Measurements from ENCODE around the gene OLA1. TPM values are rescaled to one million over a fixed set of nuclear protein-coding genes. Genes with fewer than 3 reads are reported as not detected.

The OLA1 gene
- polyA plus RNA-seq, 1 of the 3 experiments (the other 2 are of a cell fraction) = 46.9 TPM

GRCh38 chr2:174112073-174112472 is 136.3 kb downstream of the OLA1 start:
- Histone ChIP-seq H2AFZ (ENCODE audit: low read depth) (no peak overlapping the region), H3F3A (replicated peaks; ENCODE audit: insufficient read depth) (no peaks in the 10 kb centered on the region), H3K27ac (ENCODE audit: low read depth in 2 of 2, low read length in 1 of 2) (no peak overlapping the region), H3K9me3 (no peaks in the 10 kb centered on the region), H3K9me2 (no peaks in the 10 kb centered on the region), H3K27me3 (ENCODE audit: insufficient read depth) (no peaks in the 10 kb centered on the region), H3K4me3 (ENCODE audit: low read depth in 2 of 2, low read length in 1 of 2) (no peak overlapping the region), H4K20me1 (ENCODE audit: insufficient read depth) (no peaks in the 10 kb centered on the region), H3K79me2 (ENCODE audit: insufficient read depth) (no peaks in the 10 kb centered on the region), H3K9ac (no peak overlapping the region), H3K4me1 (ENCODE audit: control insufficient read depth in 1 of 2, insufficient read depth in 2 of 2, low read depth in 1 of 2, low read length in 1 of 2) (no peaks in the 10 kb centered on the region; a peak in 1 of 4 replicates), H3K4me2 (no peak overlapping the region), H3K36me3 (replicated peaks in 1 of 2; ENCODE audit: control insufficient read depth in 1 of 2, insufficient read depth in 2 of 2, low read length in 1 of 2) (peaks cover 5 to 9% of the 10 kb centered on the region in 2 experiments)
- TF ChIP-seq EZH2phosphoT487 (IDR thresholded peaks at IDR 0.05; ENCODE audit: borderline replicate concordance, low read depth) (no peak), GATA2 (CRISPR knock-in tag; IDR thresholded peaks at IDR 0.05) (no peak), CHD2 (IDR thresholded peaks at IDR 0.05; ENCODE audit: low read length, partially characterized antibody) (no peak), PBX3 (IDR thresholded peaks at IDR 0.05) (no peak), YY1 (IDR thresholded peaks at IDR 0.05; ENCODE audit: low read depth) (no peak), FOSL2 (IDR thresholded peaks at IDR 0.05; ENCODE audit: borderline replicate concordance, low read depth) (no peak), MAX (IDR thresholded peaks at IDR 0.05; ENCODE audit: low read depth) (no peak)
- WGBS (ENCODE audit: low lambda C conversion rate) = 97% methylated on average over 2 of the region's 2 CpGs
- no peak for DNase-seq
- CTCF ChIA-PET = no interaction called here
- POLR2A ChIA-PET = no interaction called here

DNA sequence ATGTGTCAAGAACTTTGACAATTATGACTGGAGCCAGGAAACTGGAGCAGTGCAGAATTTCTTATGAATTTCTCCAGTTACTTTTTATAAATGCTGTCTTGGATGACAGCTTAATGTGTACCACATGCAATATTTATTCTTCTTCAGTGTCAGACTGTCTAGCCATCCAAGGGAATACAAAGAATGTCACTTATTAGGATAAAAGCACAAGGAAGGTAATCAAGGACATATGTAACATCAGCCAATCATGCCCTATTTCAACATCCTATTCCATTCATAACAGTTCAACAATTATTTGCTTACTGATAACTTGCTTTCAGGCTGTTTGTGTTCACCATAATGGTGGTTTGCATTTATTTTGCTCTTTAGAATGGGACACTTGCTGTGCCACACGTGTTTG is 139.8 kb downstream of the OLA1 start:
- WGBS (ENCODE audit: low lambda C conversion rate) = 91% methylated on average over 1 of the region's 1 CpG

More for the DNA sequence above, 139.8 kb downstream of the OLA1 start:
- TF ChIP-seq TAF1 (IDR thresholded peaks at IDR 0.05; ENCODE audit: borderline replicate concordance, low read depth, low read length) = no peak
- TF ChIP-seq YY1 (IDR thresholded peaks at IDR 0.05; ENCODE audit: low read depth) = no peak
- TF ChIP-seq FOXM1 (IDR thresholded peaks at IDR 0.05; ENCODE audit: low read depth) = no peak
- TF ChIP-seq FOSL2 (IDR thresholded peaks at IDR 0.05; ENCODE audit: borderline replicate concordance, low read depth) = no peak
- no peak for TF ChIP-seq PBX3 (IDR thresholded peaks at IDR 0.05)
- TF ChIP-seq NFIC (IDR thresholded peaks at IDR 0.05; ENCODE audit: borderline replicate concordance) = no peak
- no peak for TF ChIP-seq MEF2A (IDR thresholded peaks at IDR 0.05; ENCODE audit: borderline replicate concordance, low read depth)
- TF ChIP-seq RFX5 (IDR thresholded peaks at IDR 0.05; ENCODE audit: low read length) = no peak
- no peak for TF ChIP-seq EZH2phosphoT487 (IDR thresholded peaks at IDR 0.05; ENCODE audit: borderline replicate concordance, low read depth)
- Histone ChIP-seq H3K4me3 (ENCODE audit: low read depth in 2 of 2, low read length in 1 of 2) (no peak overlapping the region), H3K4me2 (no peak overlapping the region), H2AFZ (ENCODE audit: low read depth) (no peak overlapping the region), H3K36me3 (replicated peaks in 1 of 2; ENCODE audit: control insufficient read depth in 1 of 2, insufficient read depth in 2 of 2, low read length in 1 of 2) (peaks cover 3 to 7% of the 10 kb centered on the region in 2 experiments), H4K20me1 (ENCODE audit: insufficient read depth) (no peaks in the 10 kb centered on the region), H3K79me2 (ENCODE audit: insufficient read depth) (no peaks in the 10 kb centered on the region), H3K27ac (ENCODE audit: low read depth in 2 of 2, low read length in 1 of 2) (no peak overlapping the region; a peak in 1 of 4 replicates), H3K9me3 (no peaks in the 10 kb centered on the region), H3K9ac (no peak overlapping the region), H3K9me2 (no peaks in the 10 kb centered on the region), H3F3A (replicated peaks; ENCODE audit: insufficient read depth) (peaks cover 4% of the 10 kb centered on the region), H3K4me1 (ENCODE audit: control insufficient read depth in 1 of 2, insufficient read depth in 2 of 2, low read depth in 1 of 2, low read length in 1 of 2) (no peaks in the 10 kb centered on the region; a peak in 1 of 4 replicates), H3K27me3 (ENCODE audit: insufficient read depth) (no peaks in the 10 kb centered on the region)
- DNase-seq = no peak
- ChIA-PET POLR2A (no interaction called here), CTCF (interaction anchor here (1.4 kb wide), 1 partner anchor 25 kb away, joined by 3 read pairs; no protein-coding TSS in a partner anchor)
